HG03039 (cell line): ENCODE data around the gene ADAMTSL5.
"Not testable (repeated sequence)": the region's sequence is repeated elsewhere in the genome, so short reads cannot be mapped to it uniquely, and the experiment has no call there.

Experiments
- ATAC-seq: cut with Tn5 transposase; IDR thresholded peaks from one replicate; pipeline ENCODE4 v1.9.1; 2021; ENCODE audit warnings: mild to moderate bottlenecking, moderate library complexity; ENCODE audit not compliant: unreplicated experiment

ADAMTSL5 gene, protein sequence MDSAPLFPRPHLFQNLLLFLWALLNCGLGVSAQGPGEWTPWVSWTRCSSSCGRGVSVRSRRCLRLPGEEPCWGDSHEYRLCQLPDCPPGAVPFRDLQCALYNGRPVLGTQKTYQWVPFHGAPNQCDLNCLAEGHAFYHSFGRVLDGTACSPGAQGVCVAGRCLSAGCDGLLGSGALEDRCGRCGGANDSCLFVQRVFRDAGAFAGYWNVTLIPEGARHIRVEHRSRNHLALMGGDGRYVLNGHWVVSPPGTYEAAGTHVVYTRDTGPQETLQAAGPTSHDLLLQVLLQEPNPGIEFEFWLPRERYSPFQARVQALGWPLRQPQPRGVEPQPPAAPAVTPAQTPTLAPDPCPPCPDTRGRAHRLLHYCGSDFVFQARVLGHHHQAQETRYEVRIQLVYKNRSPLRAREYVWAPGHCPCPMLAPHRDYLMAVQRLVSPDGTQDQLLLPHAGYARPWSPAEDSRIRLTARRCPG

GRCh38 chr19:1512671-1513498 is at the start of gene ADAMTSL5:
TSS of gene ADAMTSL5 (minus strand) at chr19:1513019. CDS start at chr19:1510943, 2,076 bp downstream.
- no peak for ATAC-seq

DNA sequence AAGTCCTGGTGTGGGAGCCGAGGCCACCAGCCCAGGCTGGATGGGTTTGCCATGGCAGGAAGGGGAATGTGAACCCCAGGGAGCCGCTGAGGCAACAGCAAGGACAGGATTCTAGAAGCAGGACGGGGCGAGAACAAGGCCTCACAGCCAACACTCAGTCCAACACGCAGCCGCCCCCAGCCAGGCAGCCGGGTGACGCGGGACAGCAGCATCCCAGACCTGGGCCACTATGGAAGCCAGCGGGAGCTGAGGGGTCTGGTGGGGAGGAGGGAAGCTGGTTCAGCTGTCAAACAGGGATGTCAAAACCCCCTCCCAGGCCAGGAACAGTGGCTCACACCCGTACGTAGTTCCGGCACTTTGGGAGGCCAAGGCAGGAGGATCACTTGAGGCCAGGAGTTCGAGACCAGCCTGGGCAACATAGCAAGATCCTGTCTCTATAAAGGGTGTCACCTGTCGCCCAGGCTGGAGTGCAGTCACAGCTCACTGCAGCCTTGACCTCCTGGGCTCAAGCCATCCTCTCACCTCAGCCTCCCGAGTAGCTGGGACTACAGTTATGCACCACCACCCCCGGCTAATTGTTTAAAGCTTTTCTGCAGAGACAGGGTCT is 48.5 kb upstream of the ADAMTSL5 start:
- no peak for ATAC-seq

DNA sequence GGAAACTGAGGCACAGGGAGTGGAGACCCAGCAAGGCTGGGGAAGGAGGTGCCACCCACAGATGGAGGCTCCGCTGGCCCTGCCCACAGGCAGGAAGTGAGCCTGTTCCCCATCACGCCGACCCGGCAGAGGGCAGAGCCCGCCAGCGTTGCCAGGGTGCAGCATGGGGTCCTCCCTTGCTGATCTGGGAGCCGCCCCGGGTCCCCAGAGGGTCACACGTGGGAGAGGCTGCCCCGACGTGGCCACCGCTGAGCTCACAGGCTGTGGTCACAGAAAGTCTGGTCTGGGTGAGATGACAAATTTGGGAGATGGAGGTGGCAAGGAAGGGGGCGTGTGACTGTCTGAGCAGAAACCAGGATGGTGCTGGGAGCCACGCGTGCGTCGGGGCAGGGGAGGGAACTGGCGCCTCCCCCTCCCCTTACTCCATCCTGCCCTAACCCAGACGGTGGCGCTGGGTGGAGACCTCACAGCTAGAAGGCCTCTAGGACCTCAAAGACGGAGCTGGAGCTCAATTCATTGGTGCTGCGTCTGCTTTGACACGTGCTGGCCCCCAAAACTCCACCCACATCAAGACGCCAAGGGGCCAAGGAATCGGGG is 47.6 kb upstream of the ADAMTSL5 start:
- no peak for ATAC-seq

DNA sequence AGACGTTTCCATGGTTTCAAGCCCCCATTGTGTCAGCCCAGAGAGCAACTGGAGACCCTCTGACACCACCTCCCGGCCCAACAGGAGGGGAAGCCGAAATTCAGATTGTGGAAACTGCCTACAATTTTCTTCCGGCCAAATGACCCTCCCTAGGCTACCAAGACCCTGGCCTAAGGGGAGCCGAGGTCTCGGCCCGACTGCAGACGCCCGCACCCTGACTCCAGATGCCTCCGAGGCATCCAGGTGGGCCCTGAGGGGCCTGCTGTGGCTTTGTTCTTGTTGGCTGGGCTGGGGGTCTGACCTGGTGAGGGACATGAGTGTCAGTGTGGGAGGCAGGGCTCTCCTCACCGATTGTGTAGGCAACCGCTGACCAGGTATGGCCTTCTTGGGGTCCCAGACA is 45.7 kb upstream of the ADAMTSL5 start:
- ATAC-seq: no peak

GRCh38 chr19:1556390-1557070 is 43.7 kb upstream of the ADAMTSL5 start:
- no peak for ATAC-seq

- no peak for ATAC-seq
Observed at GRCh38 chr19:1555487-1556389, 42.9 kb upstream of the ADAMTSL5 start.

DNA sequence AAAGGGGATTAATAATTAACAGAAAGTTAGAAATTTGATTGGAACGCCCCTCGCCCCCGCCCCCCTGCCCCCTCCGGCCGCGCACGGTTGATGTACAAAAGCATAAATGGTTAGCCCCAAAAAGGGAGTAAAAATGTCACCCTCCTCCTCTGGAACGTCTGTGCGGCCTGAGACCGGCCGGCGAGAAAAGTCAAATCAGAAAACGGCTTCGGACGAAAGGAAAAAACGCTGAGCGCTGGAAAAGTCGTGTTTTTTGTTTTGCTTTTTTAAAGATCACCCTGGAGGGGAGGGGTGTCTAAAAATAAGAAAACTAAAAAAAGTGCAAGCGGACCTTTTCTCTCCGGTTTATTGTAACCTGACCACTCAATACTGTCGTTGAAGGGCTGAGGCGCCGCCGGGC is 42.1 kb upstream of the ADAMTSL5 start:
- no peak for ATAC-seq

- ATAC-seq: no peak
Observed at GRCh38 chr19:1553415-1553814, 40.6 kb upstream of the ADAMTSL5 start.

DNA sequence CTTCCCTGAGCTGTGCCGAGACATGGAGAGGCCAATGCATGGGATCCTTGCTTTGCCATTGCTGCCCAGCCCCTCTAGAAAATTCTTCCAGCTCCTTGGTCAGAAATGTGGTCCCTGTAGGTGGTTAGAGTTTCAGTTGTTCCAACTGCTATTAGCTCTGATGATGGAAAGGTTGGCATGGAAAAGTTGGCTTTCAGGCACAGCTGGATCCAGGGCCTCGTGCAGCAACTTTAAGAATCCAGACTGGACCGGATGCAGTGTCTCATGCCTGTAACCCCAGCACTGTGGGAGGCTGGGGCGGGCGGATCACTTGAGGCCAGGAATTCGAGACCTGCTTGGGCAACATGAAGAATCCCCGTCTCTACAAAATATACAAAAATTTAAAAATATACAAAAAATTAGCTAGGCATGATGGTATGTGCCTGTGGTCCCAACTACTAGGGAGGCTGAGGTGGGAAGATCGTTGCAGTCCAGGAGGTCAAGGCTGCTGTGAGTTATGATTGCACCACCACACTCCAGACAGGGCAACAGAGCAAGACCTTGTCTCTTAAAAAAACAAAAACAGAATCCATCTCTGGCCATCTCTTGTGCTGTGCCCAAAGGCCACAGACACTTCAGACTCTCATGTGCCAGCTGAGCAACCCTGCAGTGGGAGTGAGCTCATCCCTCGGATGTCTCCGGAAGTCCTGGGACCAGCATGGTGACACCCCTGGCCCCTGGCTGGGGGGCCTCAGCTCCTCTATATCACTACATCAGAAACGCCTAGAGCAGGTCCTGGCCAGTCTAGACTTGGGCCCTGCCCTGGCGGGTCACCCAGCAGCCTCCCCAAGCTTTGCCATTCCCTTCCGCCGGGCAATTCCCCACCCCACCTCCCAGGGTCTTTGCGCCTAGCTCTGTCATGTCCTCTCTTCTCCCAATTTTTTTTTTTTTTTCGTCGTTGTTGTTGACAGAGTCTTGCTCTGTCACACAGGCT is 38.5 kb upstream of the ADAMTSL5 start:
- no peak for ATAC-seq

- no peak for ATAC-seq
Observed at GRCh38 chr19:1549332-1549945, 36.6 kb upstream of the ADAMTSL5 start.

- no peak for ATAC-seq
Observed at GRCh38 chr19:1540365-1540925, 27.6 kb upstream of the ADAMTSL5 start.

DNA sequence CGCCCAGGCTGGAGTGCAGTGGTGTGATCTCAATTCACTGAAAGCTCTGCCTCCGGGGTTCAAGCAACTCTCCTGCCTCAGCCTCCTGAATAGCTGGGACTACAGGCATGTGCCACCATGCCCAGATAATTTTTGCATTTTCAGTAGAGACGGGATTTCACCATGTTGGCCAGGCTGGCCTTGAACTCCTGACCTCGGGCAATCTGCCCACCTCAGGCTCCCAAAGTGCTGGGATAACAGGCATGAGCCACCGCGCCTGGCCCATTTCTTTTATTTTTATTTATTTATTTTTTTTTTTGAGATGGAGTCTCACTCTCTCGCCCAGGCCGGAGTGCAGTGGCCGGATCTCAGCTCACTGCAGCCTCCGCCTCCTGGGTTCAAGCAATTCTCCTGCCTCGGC is 26.9 kb upstream of the ADAMTSL5 start:
- ATAC-seq: not testable (repeated sequence)

DNA sequence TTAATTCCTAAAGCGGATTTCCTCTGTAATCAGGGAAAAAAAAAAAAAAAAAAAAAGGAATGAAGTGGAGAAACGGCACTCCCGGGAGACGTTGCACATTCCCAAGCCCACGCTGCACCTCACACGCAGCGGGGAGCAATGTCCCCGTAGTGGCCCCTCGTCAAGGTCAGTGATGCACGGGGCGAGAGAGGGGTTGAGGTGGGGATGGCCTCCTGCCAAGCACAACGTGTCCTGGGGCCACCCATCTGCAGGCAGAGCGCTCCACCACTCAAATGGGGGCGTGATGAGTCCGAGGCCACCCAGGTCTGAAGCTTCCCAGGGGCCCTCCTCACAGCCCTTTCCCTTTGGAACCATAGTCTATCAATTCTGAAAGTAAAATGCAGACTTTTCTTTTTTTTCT is 26.2 kb upstream of the ADAMTSL5 start:
- no peak for ATAC-seq

GRCh38 chr19:1535699-1536098 is 22.9 kb upstream of the ADAMTSL5 start:
- ATAC-seq: not testable (repeated sequence)

GRCh38 chr19:1534972-1535371 is 22.2 kb upstream of the ADAMTSL5 start:
- no peak for ATAC-seq

- no peak for ATAC-seq
Observed at GRCh38 chr19:1533510-1534150, 20.8 kb upstream of the ADAMTSL5 start.

GRCh38 chr19:1532003-1532402 is 19.2 kb upstream of the ADAMTSL5 start:
- ATAC-seq: no peak
